NOMO-1 (cell line): ENCODE data around the gene ZW10.

ENCODE experiments used
- DNase-seq, 2 experiments: peaks; one replicate each; lab custom pipeline; 2025; ENCODE audit not compliant: unreplicated experiment in 2 of 2; lab: John Stamatoyannopoulos, UW

Gene ZW10

GRCh38 chr11:113698515-113698914 lies 75.0 kb downstream of the ZW10 start:
- DNase-seq = no peak

DNA sequence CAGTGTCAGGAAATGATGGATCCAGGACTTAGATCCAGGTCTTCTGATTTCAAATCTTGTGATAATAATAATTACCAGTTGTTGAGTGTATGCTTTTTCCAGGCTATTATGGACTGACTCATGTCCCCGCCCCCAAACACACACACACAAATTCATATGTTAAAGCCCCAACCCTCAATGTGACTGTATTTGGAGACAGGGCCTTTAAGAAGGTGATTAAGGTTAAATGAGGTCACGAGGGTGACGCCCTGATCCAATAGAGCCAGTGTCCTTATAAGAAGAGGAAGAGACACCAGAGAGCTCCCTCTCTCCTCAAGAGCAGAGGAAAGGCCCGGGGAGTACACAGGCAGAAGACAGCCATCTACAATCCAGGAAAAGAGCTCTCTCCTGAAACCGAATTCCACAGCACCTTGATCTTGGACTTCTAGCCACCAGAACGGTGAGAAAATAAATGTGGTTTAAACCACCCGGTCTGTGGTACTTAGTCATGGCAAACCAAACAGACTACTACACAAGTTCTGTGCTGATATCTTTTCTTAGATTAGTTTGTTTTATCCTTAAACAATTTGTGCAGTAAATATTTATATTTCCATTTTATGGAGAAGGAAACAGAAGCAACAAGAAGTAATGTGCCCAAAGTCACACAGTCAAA lies 75.6 kb downstream of the ZW10 start:
- DNase-seq = no peak

DNA sequence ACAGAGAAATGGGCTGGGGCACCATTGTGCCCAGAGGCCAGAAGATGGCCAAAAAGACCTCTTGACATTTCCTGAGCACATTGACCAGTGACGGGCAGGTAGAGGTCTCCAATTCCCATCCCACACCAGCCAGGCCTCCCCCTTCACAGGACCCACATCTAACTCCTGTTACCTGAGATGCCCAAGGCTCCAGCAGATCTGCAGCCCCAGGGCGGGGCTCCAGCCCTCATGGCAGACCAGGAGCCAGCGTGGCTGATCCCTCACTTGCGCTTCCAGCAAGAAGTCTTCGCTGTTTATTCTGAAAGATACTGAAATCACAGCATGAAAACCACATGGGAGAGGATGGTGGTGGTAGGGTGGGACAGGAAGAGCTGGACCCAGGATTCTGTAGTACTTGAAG lies 76.4 kb downstream of the ZW10 start:
- no peak for DNase-seq

- DNase-seq = no peak
These were observed 78.3 kb downstream of the ZW10 start for GRCh38 chr11:113695207-113695606.

DNA sequence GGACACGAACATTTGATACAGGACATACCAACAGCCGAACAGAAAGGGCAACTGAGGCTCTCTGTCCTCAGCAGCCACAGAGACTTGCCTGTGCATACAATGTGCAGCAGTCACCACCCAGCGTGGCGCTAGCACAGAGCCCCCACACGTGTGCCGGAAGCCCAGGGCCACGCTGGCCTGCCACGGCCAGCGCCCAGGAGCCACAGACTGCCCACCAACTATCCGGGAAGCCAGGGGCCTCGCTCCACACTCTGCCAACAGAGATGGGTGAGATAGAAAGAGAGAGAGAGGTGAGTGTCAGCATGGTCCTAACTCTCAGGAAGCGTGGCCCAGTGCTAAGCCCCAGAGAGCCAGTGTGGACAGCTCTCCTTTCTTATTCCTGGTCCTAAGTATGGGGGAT lies 79.1 kb downstream of the ZW10 start:
- DNase-seq = no peak

GRCh38 chr11:113693030-113693429 lies 80.5 kb downstream of the ZW10 start:
- no peak for DNase-seq

GRCh38 chr11:113690619-113691569 lies 82.6 kb downstream of the ZW10 start:
- DNase-seq = no peak

GRCh38 chr11:113689768-113690618 lies 83.5 kb downstream of the ZW10 start:
- no peak for DNase-seq

DNA sequence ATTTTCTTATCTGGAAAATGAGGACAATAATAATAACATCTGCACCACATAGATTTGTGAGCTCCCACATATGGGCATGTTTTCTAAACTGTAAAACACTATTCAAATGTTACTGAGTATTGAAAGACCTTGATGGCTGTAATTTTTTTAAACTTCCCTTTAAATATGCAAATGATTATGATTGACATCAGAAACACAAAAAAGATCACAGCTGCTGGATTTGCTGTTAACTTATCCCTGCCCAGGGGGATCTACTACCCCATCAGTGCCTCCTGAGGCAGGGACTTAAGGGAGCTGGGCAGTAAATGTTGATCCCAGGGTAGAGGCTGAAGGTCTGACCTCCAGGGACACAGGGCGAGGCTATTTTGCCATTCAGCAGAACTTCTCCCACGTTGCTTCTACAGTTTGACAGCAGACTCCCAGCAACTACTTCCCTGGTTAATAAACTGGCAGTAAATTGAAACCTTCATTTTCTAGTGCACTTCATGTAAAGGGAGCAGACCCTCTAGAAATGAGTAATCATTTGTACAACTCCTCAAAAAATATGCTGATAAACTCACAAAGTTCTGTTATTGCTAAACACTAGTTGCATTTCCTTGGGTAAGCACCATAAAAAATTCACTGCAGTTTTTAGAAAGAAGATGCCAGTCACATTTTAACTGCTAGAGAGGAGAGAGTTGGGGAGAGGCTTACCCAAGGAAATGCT lies 87.7 kb downstream of the ZW10 start:
- no peak for DNase-seq

- no peak for DNase-seq
These were observed 89.0 kb downstream of the ZW10 start for GRCh38 chr11:113684496-113684895.

GRCh38 chr11:113683481-113684046 lies 89.9 kb downstream of the ZW10 start:
- no peak for DNase-seq
